Measurements from ENCODE around the gene CEP135.
"Not testable (repeated sequence)": the region's sequence is repeated elsewhere in the genome, so short reads cannot be mapped to it uniquely, and the experiment has no call there.

Gene CEP135

DNA sequence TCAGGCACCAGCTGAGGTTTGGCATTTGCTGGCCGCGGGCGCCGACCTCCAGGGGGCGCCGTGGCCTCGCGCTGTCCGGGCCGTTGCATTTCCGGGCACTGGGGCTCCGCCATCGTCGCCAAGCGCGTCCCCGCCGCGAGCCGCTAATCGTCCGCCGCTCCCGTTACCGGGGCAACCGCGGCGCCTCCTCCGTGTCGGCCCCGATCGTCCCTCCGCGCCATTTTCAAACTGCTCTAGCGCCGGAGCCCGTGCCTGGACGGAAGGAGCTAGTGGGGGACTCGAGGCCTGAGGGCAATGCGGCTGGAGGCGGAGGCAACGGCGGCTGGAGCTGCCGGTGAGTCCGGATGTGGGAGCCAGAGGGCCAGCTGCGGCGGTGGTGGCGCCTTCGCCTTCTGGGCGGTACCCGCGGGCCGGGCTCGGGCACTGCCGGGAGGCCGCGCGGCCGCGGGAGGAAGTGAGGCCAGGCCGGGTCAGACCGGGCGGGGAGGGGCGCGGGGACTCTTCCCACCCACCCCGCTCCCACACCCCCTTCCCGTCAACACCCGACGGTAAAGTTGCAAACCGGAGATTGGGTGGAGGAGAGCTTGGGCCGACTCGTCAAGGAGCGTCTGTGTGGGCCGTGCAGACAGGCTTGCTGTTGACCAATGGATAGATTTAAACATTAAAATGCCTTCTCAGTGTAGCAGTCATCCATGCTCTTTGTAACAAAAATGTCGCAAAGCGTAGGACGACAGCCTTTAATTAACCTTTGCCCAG is at the start of gene CEP135:
Gene CEP135 (plus strand): TSS at position 220 of the 756 bp plus-strand sequence. CDS start 3,186 bp downstream, outside the sequence.
- DNase-seq (ENCODE audit: low read depth) = peak; percentile 64

GRCh38 chr4:55902677-55903076 is 46.1 kb upstream of the CEP135 start:
- no peak for DNase-seq (ENCODE audit: low read depth)

DNA sequence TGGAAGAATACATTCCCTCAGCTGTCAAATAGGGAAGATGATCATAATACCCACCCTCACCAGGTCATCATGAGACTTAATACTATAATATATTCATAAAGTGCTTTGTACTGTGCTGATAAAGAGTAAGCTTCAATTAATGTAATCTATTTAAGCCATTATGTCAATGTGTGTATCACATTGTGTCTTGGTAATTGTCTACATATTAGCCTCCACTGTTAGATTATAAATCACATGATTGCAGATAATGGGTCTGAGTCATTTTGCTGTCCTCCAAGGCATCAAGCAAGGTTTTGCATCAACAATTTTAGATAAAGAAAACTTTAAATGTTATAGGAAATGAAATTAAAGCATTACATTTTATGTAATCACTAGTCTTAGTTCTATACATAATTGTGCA is 45.2 kb upstream of the CEP135 start:
- DNase-seq (ENCODE audit: low read depth) = no peak

DNA sequence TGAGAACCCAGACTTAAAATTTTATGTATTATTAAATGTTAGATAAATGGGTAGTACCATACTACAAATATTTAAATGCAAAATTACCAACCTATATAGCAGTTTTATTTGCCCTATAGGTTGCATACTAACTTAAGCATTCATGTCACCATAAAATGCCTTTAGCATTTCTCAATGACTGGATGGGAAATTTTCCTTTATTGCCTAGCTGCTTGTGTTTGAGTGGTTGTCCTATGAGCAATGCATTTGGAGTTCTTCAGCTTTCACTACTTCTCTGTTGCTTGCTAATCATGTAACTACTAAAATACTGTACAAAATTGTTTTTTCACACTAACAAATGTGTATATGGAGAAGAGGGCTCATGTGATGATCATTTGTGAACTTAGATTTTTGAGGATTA is 44.2 kb upstream of the CEP135 start:
- DNase-seq (ENCODE audit: low read depth) = no peak

- no peak for DNase-seq (ENCODE audit: low read depth)
Observed at GRCh38 chr4:55906323-55906722, 42.4 kb upstream of the CEP135 start.

DNA sequence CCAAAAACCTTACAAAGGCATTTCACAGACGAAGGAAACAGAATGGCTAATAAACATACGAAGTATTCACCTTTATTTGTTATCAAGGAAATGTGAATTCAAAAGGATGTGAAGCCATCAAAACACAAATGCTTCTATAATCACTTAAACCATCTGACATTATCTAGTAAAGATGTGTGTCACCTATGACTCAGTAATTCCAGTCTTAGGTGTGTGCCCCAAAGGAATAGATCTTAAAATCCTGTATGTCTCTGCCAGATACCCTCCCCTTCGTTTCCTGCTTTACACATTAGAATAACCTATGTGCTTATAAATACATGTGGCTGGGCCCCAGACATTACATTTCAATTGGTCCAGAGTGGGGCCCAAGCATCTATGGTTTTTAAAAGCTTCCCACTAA is 41.8 kb upstream of the CEP135 start:
- DNase-seq (ENCODE audit: low read depth) = no peak

- no peak for DNase-seq (ENCODE audit: low read depth)
Observed at GRCh38 chr4:55907469-55907868, 41.3 kb upstream of the CEP135 start.

- DNase-seq (ENCODE audit: low read depth) = no peak
Observed at GRCh38 chr4:55910140-55910539, 38.6 kb upstream of the CEP135 start.

DNA sequence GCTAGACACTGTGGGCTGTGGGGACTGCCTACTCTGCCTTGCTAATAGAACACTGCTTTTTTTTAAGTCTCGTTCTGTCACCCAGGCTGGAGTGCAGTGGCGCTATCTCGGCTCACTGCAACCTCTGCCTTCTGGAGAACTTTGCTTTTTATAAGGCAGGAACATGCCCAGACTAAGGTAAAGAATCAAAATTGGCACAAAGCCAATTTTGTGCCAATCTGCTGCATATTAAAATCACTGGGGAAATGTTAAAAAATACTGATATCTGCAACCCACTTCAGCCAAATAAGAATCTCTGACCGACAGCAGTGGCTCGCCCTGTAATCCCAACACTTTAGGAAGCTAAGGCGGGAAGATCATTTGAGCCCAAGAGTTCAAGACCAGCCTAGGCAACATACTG is 36.5 kb upstream of the CEP135 start:
- DNase-seq (ENCODE audit: low read depth) = no peak

DNA sequence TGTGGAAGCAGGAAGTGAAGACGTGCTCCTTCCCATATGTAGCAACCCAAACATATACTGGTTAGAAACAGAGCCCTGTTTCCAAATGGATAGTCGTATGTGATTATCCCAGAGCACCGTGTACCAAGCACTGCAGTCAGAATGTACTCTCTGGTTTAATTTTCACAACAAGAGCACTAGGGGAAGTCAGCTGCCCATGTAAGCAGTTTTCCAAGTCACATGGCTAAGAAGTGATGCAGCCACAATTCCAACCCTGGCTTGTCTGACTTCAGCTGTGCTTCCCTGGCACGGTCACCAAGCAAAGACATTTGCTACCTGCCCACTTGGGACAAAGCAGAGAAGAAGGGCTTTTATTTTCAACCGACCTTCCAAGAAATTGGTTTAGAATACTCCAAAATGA is 28.2 kb upstream of the CEP135 start:
- DNase-seq (ENCODE audit: low read depth) = no peak

- no peak for DNase-seq (ENCODE audit: low read depth)
Observed at GRCh38 chr4:55921093-55921492, 27.7 kb upstream of the CEP135 start.

DNA sequence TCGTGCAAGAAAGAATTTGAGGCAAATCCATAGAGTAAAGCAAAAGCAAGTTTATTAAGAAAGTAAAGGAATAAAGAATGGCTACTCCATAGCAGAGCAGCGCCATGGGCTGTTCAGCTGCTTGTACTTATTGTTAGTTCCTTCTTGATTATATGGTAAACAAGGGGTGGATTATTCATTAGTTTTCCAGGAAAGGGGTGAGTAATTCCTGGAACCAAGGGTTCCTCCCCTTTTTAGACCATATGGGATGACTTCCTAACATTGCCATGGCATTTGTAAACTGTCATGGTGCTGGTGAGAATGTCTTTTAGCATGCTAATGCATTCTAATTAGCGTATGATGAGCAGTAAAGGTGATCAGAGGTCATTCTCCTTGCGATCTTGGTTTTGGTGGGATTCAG is 23.5 kb upstream of the CEP135 start:
- no peak for DNase-seq (ENCODE audit: low read depth)

- no peak for DNase-seq (ENCODE audit: low read depth)
Observed at GRCh38 chr4:55926610-55927009, 22.1 kb upstream of the CEP135 start.

- DNase-seq (ENCODE audit: low read depth) = no peak
Observed at GRCh38 chr4:55927803-55928437, 20.8 kb upstream of the CEP135 start.

DNA sequence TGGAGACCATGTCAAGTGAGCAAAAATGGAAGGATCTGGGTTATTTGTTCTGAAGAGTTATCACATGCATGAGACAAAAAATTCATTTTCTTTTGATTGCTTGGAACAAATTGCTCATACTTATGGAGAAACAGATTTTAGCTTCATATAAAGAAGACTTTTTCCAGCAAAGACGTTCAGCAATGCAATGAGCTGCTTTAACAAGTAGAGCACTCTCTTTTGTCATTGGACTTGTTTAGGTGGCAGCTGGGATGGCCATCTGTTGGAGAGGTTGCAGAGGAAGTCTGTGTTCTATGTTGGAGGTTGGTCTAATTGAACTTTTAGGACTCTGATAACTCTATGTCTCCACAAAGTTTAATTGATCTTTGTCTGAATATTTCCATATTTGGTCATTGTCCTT is 19.9 kb upstream of the CEP135 start:
- DNase-seq (ENCODE audit: low read depth) = no peak

GRCh38 chr4:55931043-55931442 is 17.7 kb upstream of the CEP135 start:
- no peak for DNase-seq (ENCODE audit: low read depth)

GRCh38 chr4:55931833-55932232 is 16.9 kb upstream of the CEP135 start:
- DNase-seq (ENCODE audit: low read depth) = no peak

GRCh38 chr4:55932511-55932910 is 16.2 kb upstream of the CEP135 start:
- no peak for DNase-seq (ENCODE audit: low read depth)

DNA sequence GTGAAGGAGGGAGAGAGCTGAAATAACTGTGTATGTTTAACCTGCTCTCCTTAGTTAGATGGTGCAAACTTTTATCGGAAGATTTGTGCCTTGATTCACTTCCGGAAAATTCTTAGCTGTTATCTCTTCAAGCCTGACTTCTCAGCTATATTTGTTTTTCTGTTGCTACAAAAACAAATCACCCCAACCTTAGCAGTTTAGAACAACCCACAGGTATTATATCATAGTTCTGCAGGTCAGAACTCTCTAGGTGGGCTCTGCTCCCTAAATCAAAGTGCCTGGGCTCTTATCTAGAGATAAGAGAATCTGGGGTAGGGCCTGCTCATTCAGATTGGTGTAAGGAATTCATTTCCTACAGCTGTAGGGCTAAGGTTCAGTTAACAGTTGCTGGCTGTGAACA is 15.1 kb upstream of the CEP135 start:
- no peak for DNase-seq (ENCODE audit: low read depth)

GRCh38 chr4:55935907-55936306 is 12.8 kb upstream of the CEP135 start:
- DNase-seq (ENCODE audit: low read depth) = not testable (repeated sequence)

GRCh38 chr4:55938481-55938880 is 10.3 kb upstream of the CEP135 start:
- no peak for DNase-seq (ENCODE audit: low read depth)

DNA sequence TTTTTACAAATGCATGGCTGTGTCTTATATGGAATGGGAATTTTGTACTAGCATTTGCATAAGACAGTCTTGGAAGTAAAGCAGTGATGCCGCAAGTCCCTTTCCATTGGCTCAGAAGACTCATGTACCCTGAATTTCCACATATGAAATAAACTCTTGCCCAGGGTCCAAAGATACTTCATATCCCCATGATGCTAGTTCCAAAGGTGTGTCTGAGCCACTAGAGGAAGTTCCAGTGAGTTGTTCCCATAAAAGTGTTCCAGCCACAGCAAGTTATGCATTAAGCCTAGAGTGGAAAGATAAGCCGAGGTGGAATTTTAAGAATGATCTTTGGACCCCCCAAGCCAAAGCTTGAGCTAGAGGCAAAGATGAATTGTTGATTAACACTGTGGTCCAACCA is 9.3 kb upstream of the CEP135 start:
- DNase-seq (ENCODE audit: low read depth) = no peak

DNA sequence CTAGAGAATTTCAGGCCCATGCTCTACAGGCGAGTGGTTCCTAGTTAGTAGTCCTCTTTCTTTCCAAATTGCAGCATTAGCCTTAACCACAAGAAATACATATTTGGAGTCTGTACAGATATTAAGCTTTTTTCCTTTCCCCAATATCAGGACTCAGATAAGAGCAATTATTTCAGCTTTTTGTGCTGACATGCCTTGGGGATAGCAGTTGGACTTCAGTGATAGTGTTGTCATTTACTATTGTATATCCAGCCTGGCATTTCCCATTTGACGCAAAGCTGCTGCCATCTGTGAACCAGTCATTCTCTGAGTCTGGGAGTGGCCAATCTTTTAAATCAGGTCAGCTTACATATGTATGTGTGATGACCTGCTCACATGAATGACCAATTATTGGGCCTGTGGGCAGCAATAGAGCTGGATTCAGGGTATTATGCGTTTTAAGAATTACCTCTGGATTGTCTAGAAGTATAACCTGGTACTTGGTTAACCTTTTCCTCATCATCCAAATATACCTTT is 6.8 kb upstream of the CEP135 start:
- no peak for DNase-seq (ENCODE audit: low read depth)
